Stomach smooth muscle (tissue), 2 donors: ENCODE results near the gene AIPL1.
A peak's percentile ranks its signal among the peaks of the same experiment; 100 is the strongest.

Experiments used
- H3K27ac ChIP-seq: one replicate; pipeline ENCODE4 v1.7.0; 2013; ENCODE audit warnings: mild to moderate bottlenecking, low read length, inconsistent platforms
- H3K27me3 ChIP-seq, 2 donors: one replicate each; pipeline ENCODE4 v1.7.0; 2013; ENCODE audit warnings: low read length in 2 of 2; ENCODE audit not compliant: insufficient read depth in 2 of 2, control insufficient read depth in 1 of 2
- H3K36me3 ChIP-seq, 2 donors: one replicate each; pipeline ENCODE4 v1.7.0; 2013; ENCODE audit warnings: low read length in 2 of 2; ENCODE audit not compliant: control insufficient read depth in 2 of 2, insufficient read depth in 2 of 2
- H3K4me1 ChIP-seq: one replicate; pipeline ENCODE4 v1.7.0; 2013; ENCODE audit warnings: low read length; ENCODE audit not compliant: control insufficient read depth, insufficient read depth
- H3K4me3 ChIP-seq, 2 donors: one replicate each; pipeline ENCODE4 v1.7.0; 2013; ENCODE audit warnings: low read length in 2 of 2
- H3K9ac ChIP-seq, 2 donors: one replicate each; pipeline ENCODE4 v1.7.0; 2013; ENCODE audit warnings: low read length in 2 of 2, mild to moderate bottlenecking in 1 of 2
- H3K9me3 ChIP-seq, 2 donors: one replicate each; pipeline ENCODE4 v1.7.0; 2013; ENCODE audit warnings: low read length in 2 of 2; ENCODE audit not compliant: control insufficient read depth in 2 of 2
- donor health status: healthy.
- donor health status: Pancreatic carcinoma.

AIPL1 gene

GRCh38 chr17:6446516-6447100, 11.7 kb upstream of the AIPL1 start:
- Histone ChIP-seq H3K9me3 (no peaks in the 10 kb centered on the region), H3K27me3 (no peaks in the 10 kb centered on the region), H3K27ac (no peak overlapping the region), H3K4me3 (no peak overlapping the region), H3K9ac (no peak overlapping the region), H3K4me1 (peaks cover 13% of the 10 kb centered on the region), H3K36me3 (no peaks in the 10 kb centered on the region)

DNA sequence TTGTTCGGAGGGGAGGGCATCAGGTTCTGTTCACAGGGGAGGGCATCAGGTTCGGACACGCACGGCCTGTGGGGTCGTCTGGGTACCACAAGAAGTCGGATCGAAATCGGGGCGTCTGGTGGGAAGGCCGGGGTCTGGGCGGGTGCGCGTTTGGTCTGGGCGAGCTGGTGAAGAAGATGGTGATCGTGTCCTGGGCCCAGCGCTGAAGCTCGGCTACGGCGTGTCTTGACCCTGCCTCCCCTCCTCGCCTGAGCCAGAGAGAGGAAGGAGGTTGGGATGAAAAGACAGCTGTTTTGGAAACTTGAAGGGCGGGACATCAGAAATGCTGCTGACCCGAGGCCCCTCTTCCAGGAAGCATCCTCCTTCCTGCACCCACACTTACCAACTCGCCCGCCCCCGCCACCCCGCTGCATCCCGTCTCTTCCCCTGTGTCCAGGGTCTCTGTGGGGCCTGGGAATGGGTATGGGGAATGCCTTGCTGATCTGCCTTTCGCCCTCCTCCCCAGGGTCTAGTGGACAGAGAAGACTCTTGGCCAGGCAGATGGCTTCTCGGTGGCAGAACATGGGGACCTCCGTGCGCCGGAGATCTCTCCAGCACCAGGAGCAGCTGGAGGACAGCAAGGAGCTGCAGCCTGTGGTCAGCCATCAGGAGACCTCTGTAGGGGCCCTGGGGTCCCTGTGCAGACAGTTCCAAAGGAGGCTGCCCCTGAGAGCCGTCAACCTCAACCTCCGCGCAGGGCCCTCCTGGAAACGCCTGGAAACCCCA, 9.8 kb upstream of the AIPL1 start:
- Histone ChIP-seq H3K27ac (no peak overlapping the region), H3K9ac (no peak overlapping the region), H3K36me3 (no peaks in the 10 kb centered on the region), H3K4me3 (peak overlapping the region; percentile 79 to 91), H3K9me3 (no peaks in the 10 kb centered on the region), H3K27me3 (peaks cover 0 to 3% of the 10 kb centered on the region in 2 donors), H3K4me1 (peaks cover 13% of the 10 kb centered on the region)

- H3K9ac ChIP-seq: peak within 1 kb of the TSS; percentile 60 to 62
- peaks cover 13% of the 10 kb centered on the region for H3K4me1 ChIP-seq
- peak within 1 kb of the TSS; percentile 79 to 91 for H3K4me3 ChIP-seq
- H3K27me3 ChIP-seq: peaks cover 0 to 6% of the 10 kb centered on the region in 2 donors
- H3K36me3 ChIP-seq: no peaks in the 10 kb centered on the region
- no peaks in the 10 kb centered on the region for H3K9me3 ChIP-seq
- H3K27ac ChIP-seq: no peak within 1 kb of the TSS
Observed at GRCh38 chr17:6443692-6444570, 9.0 kb upstream of the AIPL1 start, which contains the start of gene PIMREG. TSS of gene PIMREG (plus strand) at chr17:6444455. CDS start at chr17:6445111, 656 bp downstream.

- H3K4me1 ChIP-seq: peaks cover 13% of the 10 kb centered on the region
- no peak overlapping the region for H3K9ac ChIP-seq
- no peak overlapping the region for H3K27ac ChIP-seq
- H3K27me3 ChIP-seq: peaks cover 4 to 6% of the 10 kb centered on the region in 2 donors
- H3K36me3 ChIP-seq: no peaks in the 10 kb centered on the region
- H3K4me3 ChIP-seq: no peak overlapping the region
- no peaks in the 10 kb centered on the region for H3K9me3 ChIP-seq
Observed at GRCh38 chr17:6442775-6443174, 7.9 kb upstream of the AIPL1 start.

DNA sequence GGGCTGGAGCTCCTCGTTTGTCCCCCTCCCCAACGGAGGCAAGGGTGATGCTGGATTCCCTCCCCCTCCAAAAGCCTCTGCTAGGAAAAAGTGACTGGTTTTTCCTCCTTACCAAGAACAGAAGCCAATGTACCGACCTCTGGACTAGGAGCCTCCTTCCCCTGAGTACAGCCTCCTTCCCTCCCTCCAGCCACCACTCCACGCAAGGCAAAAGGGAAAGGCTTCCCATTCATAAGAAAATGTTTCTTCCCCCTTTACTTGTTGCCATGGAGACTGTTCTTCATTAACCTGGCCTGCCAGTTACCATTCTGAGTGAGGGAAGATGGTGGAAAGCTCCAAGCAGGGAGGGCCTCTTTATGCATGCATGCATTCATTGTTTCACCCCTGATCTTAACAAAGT, 5.0 kb upstream of the AIPL1 start:
- H3K9ac ChIP-seq: no peak overlapping the region
- H3K27me3 ChIP-seq: peaks cover 8 to 9% of the 10 kb centered on the region in 2 donors
- no peak overlapping the region for H3K27ac ChIP-seq
- H3K4me3 ChIP-seq: no peak overlapping the region
- no peaks in the 10 kb centered on the region for H3K9me3 ChIP-seq
- H3K36me3 ChIP-seq: no peaks in the 10 kb centered on the region
- H3K4me1 ChIP-seq: peaks cover 15% of the 10 kb centered on the region

DNA sequence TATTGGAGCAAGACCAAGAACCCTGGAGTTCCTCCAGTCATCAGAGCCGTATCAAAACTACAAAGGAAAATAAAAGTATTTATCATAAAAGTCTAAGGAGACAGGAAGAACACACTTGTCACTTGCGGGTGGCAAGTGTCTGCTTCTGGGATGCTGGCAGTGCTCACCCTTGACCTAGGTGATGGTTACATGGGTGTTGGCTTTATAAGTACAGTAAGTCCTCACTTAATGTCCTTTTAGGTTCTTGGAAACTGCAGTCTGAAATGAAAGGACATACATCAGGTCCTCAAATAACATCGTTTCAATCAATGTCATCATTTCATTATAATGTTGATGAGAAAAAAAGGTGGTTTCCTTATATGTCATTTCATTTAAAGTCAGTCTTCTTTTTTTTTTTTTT, 3.0 kb upstream of the AIPL1 start:
- Histone ChIP-seq H3K9ac (no peak overlapping the region), H3K27me3 (peaks cover 8 to 9% of the 10 kb centered on the region in 2 donors), H3K4me1 (peaks cover 2% of the 10 kb centered on the region), H3K27ac (no peak overlapping the region), H3K9me3 (no peaks in the 10 kb centered on the region), H3K4me3 (no peak overlapping the region), H3K36me3 (no peaks in the 10 kb centered on the region)

- H3K27me3 ChIP-seq: peaks cover 8 to 9% of the 10 kb centered on the region in 2 donors
- H3K9ac ChIP-seq: no peak overlapping the region
- no peaks in the 10 kb centered on the region for H3K9me3 ChIP-seq
- peaks cover 2% of the 10 kb centered on the region for H3K4me1 ChIP-seq
- no peaks in the 10 kb centered on the region for H3K36me3 ChIP-seq
- H3K4me3 ChIP-seq: no peak overlapping the region
- H3K27ac ChIP-seq: no peak overlapping the region
Observed at GRCh38 chr17:6437466-6437865, 2.5 kb upstream of the AIPL1 start.

DNA sequence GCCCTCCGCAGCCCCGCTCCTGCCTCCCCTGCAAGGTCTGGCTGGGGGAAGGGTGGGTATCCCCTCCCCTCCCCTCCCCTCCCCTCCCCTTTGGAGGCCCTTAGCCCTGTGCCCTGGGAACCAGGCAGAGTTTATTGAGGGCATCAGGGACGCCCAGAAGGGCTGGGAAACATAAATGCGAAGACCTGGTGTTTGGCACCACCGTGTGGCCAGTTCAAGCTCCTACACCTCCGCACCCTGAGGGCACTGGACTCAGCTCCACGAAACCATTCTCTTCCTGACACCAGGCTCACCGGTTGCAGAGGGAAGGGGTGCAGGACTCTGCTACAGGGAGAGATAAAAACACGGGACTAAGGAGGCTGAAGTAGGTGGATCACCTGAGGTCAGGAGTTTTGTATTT, 1.0 kb upstream of the AIPL1 start:
- Histone ChIP-seq H3K4me3 (no peak overlapping the region), H3K4me1 (peaks cover 2% of the 10 kb centered on the region), H3K27me3 (peaks cover 8 to 9% of the 10 kb centered on the region in 2 donors), H3K36me3 (no peaks in the 10 kb centered on the region), H3K9ac (no peak overlapping the region), H3K9me3 (no peaks in the 10 kb centered on the region), H3K27ac (no peak overlapping the region)

DNA sequence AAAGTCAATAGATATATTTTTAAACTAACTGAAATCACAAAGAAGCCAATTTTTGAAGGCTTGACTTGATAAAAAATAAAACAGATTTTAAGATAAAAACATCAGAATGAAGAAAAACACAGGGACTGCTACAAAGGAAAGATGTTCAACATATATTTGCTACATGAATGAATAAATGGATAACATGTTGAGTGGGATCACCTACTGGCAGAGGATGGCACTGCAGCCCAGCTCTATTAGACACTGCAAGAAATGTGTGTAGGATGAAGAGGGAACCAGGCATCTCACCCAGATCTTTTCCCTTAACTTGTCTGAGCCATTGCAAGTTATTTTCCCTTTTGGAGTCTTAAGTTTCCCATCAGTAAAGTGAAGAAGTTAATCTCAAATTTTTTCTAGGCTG, 4.2 kb downstream of the AIPL1 start:
- no peaks in the 10 kb centered on the region for H3K4me1 ChIP-seq
- no peak overlapping the region for H3K4me3 ChIP-seq
- H3K9ac ChIP-seq: no peak overlapping the region
- peaks cover 2 to 5% of the 10 kb centered on the region in 2 donors for H3K27me3 ChIP-seq
- no peak overlapping the region for H3K27ac ChIP-seq
- H3K9me3 ChIP-seq: peaks cover 0 to 2% of the 10 kb centered on the region in 2 donors
- no peaks in the 10 kb centered on the region for H3K36me3 ChIP-seq

GRCh38 chr17:6429266-6429665, 5.7 kb downstream of the AIPL1 start:
- H3K4me3 ChIP-seq: no peak overlapping the region
- H3K27me3 ChIP-seq: peaks cover 0 to 5% of the 10 kb centered on the region in 2 donors
- H3K27ac ChIP-seq: no peak overlapping the region
- no peak overlapping the region for H3K9ac ChIP-seq
- H3K36me3 ChIP-seq: no peaks in the 10 kb centered on the region
- H3K9me3 ChIP-seq: peaks cover 0 to 2% of the 10 kb centered on the region in 2 donors
- no peaks in the 10 kb centered on the region for H3K4me1 ChIP-seq
